ENCODE results near the gene DDO.

GRCh38 chr6:110456694-110457093 lies 41.3 kb upstream of the DDO start:
- TF ChIP-seq CTCF (conservative IDR thresholded peaks at IDR 0.05 in 1 of 2, IDR thresholded peaks at IDR 0.05 in 1 of 2; ENCODE audit: extremely low read depth in 1 of 2, insufficient read depth in 1 of 2, low read depth in 1 of 2, low read length in 2 of 2) (no peak), EZH2 (IDR thresholded peaks at IDR 0.05; ENCODE audit: borderline replicate concordance, low read length) (no peak)

Measured in mammary epithelial cell (primary cell).